ENCODE measurements around the gene SERTM1.

The SERTM1 gene

GRCh38 chr13:36718686-36719085 lies 44.9 kb downstream of the SERTM1 start:
- Histone ChIP-seq H4K20me1 (no peaks in the 10 kb centered on the region), H3K4me3 (no peak overlapping the region), H3K27me3 (no peaks in the 10 kb centered on the region), H3K4me2 (peak overlapping the region in 2 of 11 experiments; percentile 23 to 49; a peak in 2 of 22 replicates), H3K36me3 (no peaks in the 10 kb centered on the region), H3K9me3 (replicated peaks in 1 of 11) (no peaks in the 10 kb centered on the region), H3K4me1 (peaks cover 8 to 22% (median 12%) of the 10 kb centered on the region in 10 experiments; a peak in 17 of 20 replicates), H3K27ac (no peak overlapping the region), H3K9ac (no peak overlapping the region)
- TF ChIP-seq Cebpa-rat (IDR thresholded peaks at IDR 0.05) = no peak

GRCh38 chr13:36724141-36724540 lies 50.3 kb downstream of the SERTM1 start:
- Histone ChIP-seq H4K20me1 (no peaks in the 10 kb centered on the region), H3K27ac (no peak overlapping the region), H3K36me3 (no peaks in the 10 kb centered on the region), H3K9ac (no peak overlapping the region), H3K4me3 (no peak overlapping the region), H3K9me3 (replicated peaks in 1 of 11) (no peaks in the 10 kb centered on the region), H3K4me2 (no peak overlapping the region), H3K4me1 (no peaks in the 10 kb centered on the region), H3K27me3 (no peaks in the 10 kb centered on the region)
- TF ChIP-seq Cebpa-rat (IDR thresholded peaks at IDR 0.05) = no peak

GRCh38 chr13:36725936-36726335 lies 52.1 kb downstream of the SERTM1 start:
- H3K4me1 ChIP-seq = no peaks in the 10 kb centered on the region
- no peak overlapping the region for H3K4me2 ChIP-seq
- H4K20me1 ChIP-seq = no peaks in the 10 kb centered on the region
- H3K4me3 ChIP-seq = no peak overlapping the region
- no peak for TF ChIP-seq Cebpa-rat (IDR thresholded peaks at IDR 0.05)
- peaks cover 0 to 2% (median 0%) of the 10 kb centered on the region in 11 experiments; a peak in 5 of 22 replicates for H3K9me3 ChIP-seq (replicated peaks in 1 of 11)
- H3K36me3 ChIP-seq = no peaks in the 10 kb centered on the region
- H3K27me3 ChIP-seq = no peaks in the 10 kb centered on the region
- H3K27ac ChIP-seq = no peak overlapping the region
- H3K9ac ChIP-seq = no peak overlapping the region

GRCh38 chr13:36728006-36728405 lies 54.2 kb downstream of the SERTM1 start:
- no peak overlapping the region for H3K4me2 ChIP-seq
- H3K36me3 ChIP-seq = no peaks in the 10 kb centered on the region
- H3K4me1 ChIP-seq = no peaks in the 10 kb centered on the region
- no peak overlapping the region for H3K27ac ChIP-seq
- peaks cover 0 to 8% (median 4%) of the 10 kb centered on the region in 11 experiments; a peak in 7 of 22 replicates for H3K9me3 ChIP-seq (replicated peaks in 1 of 11)
- H4K20me1 ChIP-seq = no peaks in the 10 kb centered on the region
- TF ChIP-seq Cebpa-rat (IDR thresholded peaks at IDR 0.05) = no peak
- no peak overlapping the region for H3K9ac ChIP-seq
- H3K27me3 ChIP-seq = no peaks in the 10 kb centered on the region
- no peak overlapping the region for H3K4me3 ChIP-seq

GRCh38 chr13:36736119-36736726 lies 62.4 kb downstream of the SERTM1 start:
- Histone ChIP-seq H3K36me3 (no peaks in the 10 kb centered on the region), H3K4me1 (no peaks in the 10 kb centered on the region), H3K4me2 (no peak overlapping the region), H3K9ac (no peak overlapping the region), H4K20me1 (no peaks in the 10 kb centered on the region), H3K27me3 (no peaks in the 10 kb centered on the region), H3K27ac (no peak overlapping the region), H3K9me3 (replicated peaks in 1 of 11) (peaks cover 0 to 4% (median under 1%) of the 10 kb centered on the region in 11 experiments; a peak in 7 of 22 replicates), H3K4me3 (no peak overlapping the region)
- TF ChIP-seq Cebpa-rat (IDR thresholded peaks at IDR 0.05) = no peak

GRCh38 chr13:36737524-36738083 lies 63.8 kb downstream of the SERTM1 start:
- no peak overlapping the region for H3K9ac ChIP-seq

GRCh38 chr13:36745436-36745835 lies 71.6 kb downstream of the SERTM1 start:
- Histone ChIP-seq H3K9ac (no peak overlapping the region), H3K27me3 (no peaks in the 10 kb centered on the region), H3K4me1 (no peaks in the 10 kb centered on the region), H3K27ac (no peak overlapping the region), H3K4me3 (no peak overlapping the region), H3K9me3 (replicated peaks in 1 of 11) (peaks cover 0 to 11% (median 0%) of the 10 kb centered on the region in 11 experiments; a peak in 2 of 22 replicates), H3K36me3 (no peaks in the 10 kb centered on the region), H4K20me1 (no peaks in the 10 kb centered on the region), H3K4me2 (no peak overlapping the region)
- no peak for TF ChIP-seq Cebpa-rat (IDR thresholded peaks at IDR 0.05)

More at GRCh38 chr13:36737524-36738083, 63.8 kb downstream of the SERTM1 start:
- H3K4me2 ChIP-seq = no peak overlapping the region
- no peaks in the 10 kb centered on the region for H3K4me1 ChIP-seq
- H4K20me1 ChIP-seq = no peaks in the 10 kb centered on the region
- peaks cover 0 to 8% (median 0%) of the 10 kb centered on the region in 11 experiments; a peak in 2 of 22 replicates for H3K9me3 ChIP-seq (replicated peaks in 1 of 11)
- TF ChIP-seq Cebpa-rat (IDR thresholded peaks at IDR 0.05) = no peak
- H3K36me3 ChIP-seq = no peaks in the 10 kb centered on the region
- no peak overlapping the region for H3K27ac ChIP-seq
- H3K4me3 ChIP-seq = no peak overlapping the region
- H3K27me3 ChIP-seq = no peaks in the 10 kb centered on the region

GRCh38 chr13:36746051-36746450 lies 72.2 kb downstream of the SERTM1 start:
- TF ChIP-seq Cebpa-rat (IDR thresholded peaks at IDR 0.05) = no peak
- Histone ChIP-seq H3K27me3 (no peaks in the 10 kb centered on the region), H3K9me3 (replicated peaks in 1 of 11) (peaks cover 0 to 11% (median 0%) of the 10 kb centered on the region in 11 experiments; a peak in 2 of 22 replicates), H3K27ac (no peak overlapping the region), H3K9ac (no peak overlapping the region), H3K4me1 (no peaks in the 10 kb centered on the region), H4K20me1 (no peaks in the 10 kb centered on the region), H3K4me3 (no peak overlapping the region), H3K4me2 (no peak overlapping the region), H3K36me3 (no peaks in the 10 kb centered on the region)

Data from BLaER1 treated with 17β-estradiol and CSF1 and Interleukin-3, amounts not matched to agents 10 nM and 100 nM (cell line).